ENCODE data around the gene DERL2. TPM values are rescaled to one million over a fixed set of nuclear protein-coding genes. Genes with fewer than 3 reads are reported as not detected.

Gene DERL2
- total RNA-seq, result 41.6 TPM
- polyA plus RNA-seq, result 34.0 TPM

DNA sequence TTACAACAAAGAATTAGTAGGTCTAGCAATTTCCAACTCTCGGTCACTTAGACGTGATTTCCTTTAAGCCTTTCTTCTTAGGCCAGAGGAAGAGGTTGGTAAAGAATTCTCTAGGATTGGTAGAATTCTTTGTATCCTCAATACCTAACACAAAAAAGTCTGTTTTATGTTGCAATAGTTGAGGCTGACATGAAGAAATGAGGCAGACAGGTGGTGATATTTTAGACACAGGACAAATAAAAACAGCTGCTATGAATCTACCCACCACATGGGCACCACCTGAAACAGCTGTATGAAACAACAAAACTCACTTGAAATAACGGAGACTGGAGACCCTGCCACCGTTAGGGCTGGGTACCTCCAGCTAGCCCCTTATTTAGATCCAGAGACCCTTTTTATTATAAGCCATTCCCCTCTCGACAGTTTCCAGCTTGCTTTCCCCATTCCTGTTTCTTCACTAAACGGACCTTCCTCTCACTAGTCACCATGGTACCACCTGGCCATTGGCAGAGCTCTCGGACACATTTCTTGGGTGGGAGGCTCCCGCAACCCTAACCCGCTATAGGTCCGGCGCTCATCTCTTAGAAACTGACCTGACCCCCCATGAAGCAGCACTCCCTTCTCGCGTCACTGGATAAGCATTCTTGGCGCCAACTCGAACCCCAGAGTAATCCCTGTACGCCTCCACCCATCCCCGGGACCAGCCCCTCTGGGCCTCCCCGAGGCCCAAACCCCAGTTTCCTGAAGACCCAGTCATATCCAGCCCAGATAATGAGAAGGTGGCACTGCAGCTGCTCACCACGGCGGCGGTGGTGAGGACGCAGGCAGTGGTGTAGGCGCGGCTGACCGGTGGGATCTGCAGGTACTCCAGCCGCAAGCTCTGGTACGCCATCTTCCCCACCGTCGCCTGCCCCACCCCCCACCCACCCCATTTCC is at the start of gene DERL2:
Gene DERL2, minus strand, starts transcription at position 909 of the 936 bp plus-strand sequence. Its CDS starts 17 bp downstream, at position 892.
- WGBS, result 6% methylated on average over 29 of the region's 29 CpGs
- peak within 1 kb of the TSS; percentile 85 for H3K27ac ChIP-seq (ENCODE audit: low read depth)
- DNase-seq (ENCODE audit: extremely low spot score), result no peak
- H3K4me3 ChIP-seq (ENCODE audit: low read depth, low read length), result peak within 1 kb of the TSS; percentile 88
- no peaks in the 10 kb centered on the region for H3K4me1 ChIP-seq (ENCODE audit: insufficient read depth)
- H3K36me3 ChIP-seq (ENCODE audit: insufficient read depth), result peaks cover 5% of the 10 kb centered on the region

DNA sequence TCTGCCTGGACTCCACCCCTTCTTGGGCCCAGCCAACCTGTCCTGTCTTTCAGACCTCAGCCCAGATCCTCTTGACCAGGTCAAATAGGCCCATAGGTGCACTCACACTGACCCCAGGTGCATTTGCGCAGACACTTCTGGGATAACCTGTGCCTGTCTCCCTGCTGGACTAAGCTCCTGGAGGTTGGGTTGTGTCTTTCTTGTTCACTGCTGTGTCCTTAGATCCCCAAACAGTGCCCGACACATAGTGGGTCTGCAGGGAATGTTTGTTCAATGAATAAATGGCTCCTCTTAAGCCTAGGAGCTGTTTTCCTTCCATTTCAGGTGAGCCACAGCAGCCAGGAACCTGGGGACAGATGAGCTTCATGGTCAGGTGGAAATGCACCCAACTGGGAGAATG is 49.5 kb upstream of the DERL2 start:
- 98% methylated on average over 2 of the region's 2 CpGs for WGBS
- H3K36me3 ChIP-seq (ENCODE audit: insufficient read depth), result peaks cover 4% of the 10 kb centered on the region
- DNase-seq (ENCODE audit: extremely low spot score), result no peak
- H3K4me3 ChIP-seq (ENCODE audit: low read depth, low read length), result no peak overlapping the region
- H3K4me1 ChIP-seq (ENCODE audit: insufficient read depth), result no peaks in the 10 kb centered on the region
- H3K27ac ChIP-seq (ENCODE audit: low read depth), result no peak overlapping the region

DNA sequence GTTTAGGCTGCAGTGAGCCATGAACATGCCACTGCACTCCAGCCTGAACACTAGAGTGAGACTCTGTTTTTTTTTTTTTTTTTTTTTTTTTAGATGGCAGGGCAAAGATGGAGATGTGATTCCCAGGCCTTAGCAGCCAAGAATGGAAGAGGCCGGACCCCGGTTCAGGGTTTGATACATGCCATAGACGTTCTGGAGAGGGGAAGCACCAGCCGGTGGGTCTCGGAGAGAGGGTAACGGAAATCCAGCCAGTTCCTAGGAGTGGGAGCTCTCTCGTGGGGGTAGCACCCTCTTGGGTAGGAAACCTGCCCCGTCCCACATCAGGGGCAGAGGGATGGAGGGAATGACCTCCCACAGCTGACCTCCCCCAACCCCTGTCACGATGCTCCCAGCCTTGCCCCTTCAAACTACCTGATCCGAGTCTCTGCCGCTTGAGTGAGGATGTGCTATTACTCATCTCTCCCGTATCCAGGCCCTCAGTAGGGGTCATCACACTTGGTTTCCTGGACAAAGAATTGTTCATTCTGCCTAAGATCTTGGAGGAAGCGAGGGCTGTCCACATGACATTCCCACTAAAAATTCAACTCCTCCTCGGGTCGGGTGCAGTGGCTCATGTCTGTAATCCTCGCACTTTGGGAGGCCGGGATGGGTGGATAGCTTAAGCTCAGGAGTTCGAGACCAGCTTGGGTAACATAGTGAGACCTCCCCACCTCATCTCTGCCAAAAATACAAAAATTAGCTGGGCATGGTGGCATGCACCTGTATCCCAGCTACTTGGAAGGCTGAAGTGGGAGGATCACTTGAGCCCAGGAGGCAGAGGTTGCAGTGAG is 47.7 kb upstream of the DERL2 start:
- DNase-seq (ENCODE audit: extremely low spot score), result no peak
- no peak overlapping the region for H3K27ac ChIP-seq (ENCODE audit: low read depth)
- no peak overlapping the region for H3K4me3 ChIP-seq (ENCODE audit: low read depth, low read length)
- WGBS, result 85% methylated on average over 18 of the region's 18 CpGs
- peaks cover 6% of the 10 kb centered on the region for H3K36me3 ChIP-seq (ENCODE audit: insufficient read depth)
- no peaks in the 10 kb centered on the region for H3K4me1 ChIP-seq (ENCODE audit: insufficient read depth)

DNA sequence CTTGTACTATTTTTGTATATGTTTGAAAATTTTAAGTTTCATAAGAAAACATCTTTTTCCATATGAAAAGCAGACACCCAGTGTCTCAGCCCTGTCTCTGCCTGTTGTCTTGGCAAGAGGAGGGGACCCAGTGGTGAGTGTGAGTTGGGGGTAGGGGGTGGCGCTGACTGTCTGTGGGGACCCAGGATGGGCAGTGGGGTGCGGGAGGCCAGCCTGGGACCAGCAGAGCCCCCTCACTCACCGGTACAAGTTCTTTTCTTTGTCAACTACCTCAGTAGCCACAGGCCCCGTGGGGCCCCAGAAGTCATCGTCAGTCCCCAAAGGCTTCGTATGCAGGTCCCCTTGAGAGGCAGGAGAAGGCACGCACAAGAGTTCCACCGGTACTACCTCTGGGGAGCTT is 46.6 kb upstream of the DERL2 start:
- WGBS, result 84% methylated on average over 8 of the region's 8 CpGs
- no peak overlapping the region for H3K4me3 ChIP-seq (ENCODE audit: low read depth, low read length)
- H3K27ac ChIP-seq (ENCODE audit: low read depth), result no peak overlapping the region
- DNase-seq (ENCODE audit: extremely low spot score), result no peak
- peaks cover 6% of the 10 kb centered on the region for H3K36me3 ChIP-seq (ENCODE audit: insufficient read depth)
- H3K4me1 ChIP-seq (ENCODE audit: insufficient read depth), result no peaks in the 10 kb centered on the region

DNA sequence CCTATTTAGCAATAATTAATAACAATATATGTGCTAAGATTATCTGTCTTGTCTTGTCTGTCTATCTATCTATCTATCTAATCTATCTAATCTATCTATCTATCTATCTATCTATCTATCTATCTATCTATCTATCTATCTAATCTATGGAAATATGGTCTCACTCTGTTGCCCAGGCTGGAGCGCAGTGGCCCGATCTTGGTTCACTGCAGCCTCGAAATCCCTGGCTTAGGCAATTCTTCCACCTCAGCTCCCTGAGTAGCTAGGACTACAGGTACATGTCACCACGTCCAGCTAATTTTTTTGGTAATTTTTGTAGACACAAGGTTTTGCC is 45.1 kb upstream of the DERL2 start:
- no peak overlapping the region for H3K27ac ChIP-seq (ENCODE audit: low read depth)
- no peaks in the 10 kb centered on the region for H3K4me1 ChIP-seq (ENCODE audit: insufficient read depth)
- WGBS, result 93% methylated on average over 4 of the region's 4 CpGs
- no peak for DNase-seq (ENCODE audit: extremely low spot score)
- H3K36me3 ChIP-seq (ENCODE audit: insufficient read depth), result peaks cover 6% of the 10 kb centered on the region
- H3K4me3 ChIP-seq (ENCODE audit: low read depth, low read length), result no peak overlapping the region

DNA sequence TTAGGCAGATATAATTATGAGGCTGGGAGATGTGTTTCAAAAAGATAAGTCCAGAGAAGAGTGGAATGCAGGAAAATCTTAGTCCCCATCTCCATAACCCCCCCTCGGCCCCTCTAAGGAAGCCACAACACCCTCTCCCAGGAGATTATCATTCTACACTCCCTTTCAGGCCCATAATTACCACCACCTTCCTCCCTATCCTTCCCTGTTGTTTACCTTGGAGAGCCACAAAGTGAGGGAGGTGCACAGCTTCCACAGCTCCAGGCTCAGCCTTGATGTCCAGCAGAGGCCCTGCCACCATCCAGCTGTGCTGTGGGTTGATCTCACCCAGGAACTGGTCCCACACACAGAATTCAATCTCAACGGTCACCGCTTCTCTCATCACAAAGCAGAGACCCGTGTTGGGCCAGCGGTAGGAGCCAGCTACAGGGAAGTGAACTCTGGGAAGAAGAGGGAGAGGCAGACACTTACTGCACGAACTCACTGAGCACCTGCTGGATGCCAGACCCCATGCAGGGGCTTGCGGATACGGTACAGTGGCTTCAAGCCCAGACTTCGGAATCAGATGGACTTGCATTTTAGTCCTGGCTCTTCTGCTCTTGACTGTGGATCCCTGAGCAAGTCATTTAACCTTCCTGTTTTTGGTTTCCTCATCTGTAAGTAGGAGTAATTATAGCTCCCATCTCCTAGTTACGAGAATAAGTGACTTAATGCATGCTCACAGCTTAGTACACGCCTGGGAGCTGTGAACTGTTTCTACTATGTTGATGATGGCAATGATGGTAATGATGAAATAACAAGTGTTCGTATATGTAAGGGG is 44.5 kb upstream of the DERL2 start:
- H3K36me3 ChIP-seq (ENCODE audit: insufficient read depth), result peaks cover 6% of the 10 kb centered on the region
- WGBS, result 88% methylated on average over 12 of the region's 12 CpGs
- no peaks in the 10 kb centered on the region for H3K4me1 ChIP-seq (ENCODE audit: insufficient read depth)
- H3K27ac ChIP-seq (ENCODE audit: low read depth), result no peak overlapping the region
- no peak overlapping the region for H3K4me3 ChIP-seq (ENCODE audit: low read depth, low read length)
- DNase-seq (ENCODE audit: extremely low spot score), result no peak

DNA sequence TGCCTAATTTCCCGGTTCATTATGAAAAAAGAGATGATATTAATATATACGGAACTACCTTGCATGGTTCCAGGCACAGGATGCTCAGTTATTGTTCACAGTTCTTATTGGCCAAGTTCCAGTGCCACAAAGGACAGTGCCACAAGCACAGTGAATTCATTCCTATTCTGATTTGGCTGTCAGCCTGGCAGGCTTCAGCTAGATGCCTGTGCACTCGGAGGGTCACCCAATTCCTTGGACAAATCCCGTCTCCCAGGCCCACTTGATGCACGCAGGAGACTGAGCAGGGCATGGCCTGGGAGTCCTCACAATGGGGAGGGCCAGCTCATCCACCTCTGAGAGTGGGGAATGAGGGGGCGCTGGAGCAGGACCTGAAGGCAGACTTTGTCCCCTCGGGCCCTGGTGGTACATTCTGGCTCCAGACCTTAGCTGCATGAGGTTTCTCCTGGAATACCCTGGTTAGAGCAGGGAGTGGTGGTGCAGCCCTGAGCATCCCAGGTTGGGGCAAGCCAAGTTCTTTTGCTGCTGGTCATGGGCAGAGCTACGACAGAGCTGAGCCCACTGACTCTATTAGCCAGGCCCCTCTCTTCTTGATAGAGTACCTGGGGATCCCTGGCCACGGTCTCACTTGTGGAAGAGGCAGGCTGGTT is 41.7 kb upstream of the DERL2 start:
- no peak for DNase-seq (ENCODE audit: extremely low spot score)
- no peaks in the 10 kb centered on the region for H3K4me1 ChIP-seq (ENCODE audit: insufficient read depth)
- H3K27ac ChIP-seq (ENCODE audit: low read depth), result no peak overlapping the region
- no peak overlapping the region for H3K4me3 ChIP-seq (ENCODE audit: low read depth, low read length)
- peaks cover 6% of the 10 kb centered on the region for H3K36me3 ChIP-seq (ENCODE audit: insufficient read depth)
- 92% methylated on average over 9 of the region's 9 CpGs for whole genome bisulfite sequencing

DNA sequence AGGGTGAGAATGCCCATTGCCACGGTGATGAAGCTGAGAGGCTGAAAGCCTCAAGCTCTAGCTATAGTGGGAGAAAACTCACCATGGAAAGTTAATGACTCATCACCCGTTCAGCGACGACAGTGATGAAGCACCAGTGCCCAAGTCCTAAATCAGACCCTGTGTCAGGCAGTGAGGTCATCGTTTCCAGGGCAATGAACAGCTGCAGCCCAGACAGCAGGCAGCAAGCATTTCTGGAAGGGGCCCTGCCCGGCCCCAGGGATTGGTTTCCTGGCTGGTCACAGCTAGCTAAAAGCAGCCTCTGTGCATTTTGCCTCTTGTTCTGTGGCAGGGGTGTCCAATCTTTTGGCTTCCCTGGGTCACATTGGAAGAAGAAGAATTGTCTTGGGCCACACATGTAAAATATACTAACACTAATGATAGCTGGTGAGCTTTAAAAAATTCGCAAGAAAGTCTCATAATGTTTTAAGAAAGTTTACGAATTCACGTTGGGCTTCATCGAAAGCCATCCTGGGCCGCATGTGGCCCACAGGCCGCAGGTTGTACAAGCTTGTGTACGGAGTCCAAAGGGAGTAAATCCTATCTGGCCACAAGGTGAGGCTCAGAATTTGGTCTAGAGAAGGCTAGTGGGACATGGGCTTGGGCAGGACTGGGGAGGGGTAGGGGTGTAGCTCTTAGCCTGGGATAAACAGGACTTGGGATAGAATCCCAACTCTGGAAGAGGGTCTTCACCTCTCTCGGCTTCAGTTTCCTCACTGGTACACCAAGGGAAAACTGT is 41.0 kb upstream of the DERL2 start:
- 50% methylated on average over 14 of the region's 14 CpGs for WGBS
- peak; percentile 39 for DNase-seq (ENCODE audit: extremely low spot score)
- no peak overlapping the region for H3K27ac ChIP-seq (ENCODE audit: low read depth)
- no peak overlapping the region for H3K4me3 ChIP-seq (ENCODE audit: low read depth, low read length)
- peaks cover 4% of the 10 kb centered on the region for H3K36me3 ChIP-seq (ENCODE audit: insufficient read depth)
- no peaks in the 10 kb centered on the region for H3K4me1 ChIP-seq (ENCODE audit: insufficient read depth)

DNA sequence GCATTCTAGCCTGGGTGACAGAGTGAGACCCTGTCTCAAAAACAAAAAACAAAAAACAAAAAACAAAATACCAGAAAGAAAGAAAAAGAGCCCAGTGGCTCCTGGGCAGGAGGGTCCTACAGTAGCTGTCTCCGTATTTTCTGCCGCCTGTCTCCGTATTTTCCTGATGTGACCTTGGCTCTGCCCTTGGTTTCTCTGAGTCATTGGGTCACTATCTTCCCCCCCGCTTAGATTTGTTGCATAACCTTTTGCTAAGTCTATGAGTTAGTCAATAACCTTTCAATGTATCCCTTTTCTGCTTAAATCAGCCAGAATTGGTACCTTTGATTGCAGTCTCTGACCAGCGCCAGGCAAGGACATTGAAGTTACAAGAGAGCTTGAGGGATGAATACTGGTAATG is 37.3 kb upstream of the DERL2 start:
- Histone ChIP-seq H3K4me1 (ENCODE audit: insufficient read depth) (no peaks in the 10 kb centered on the region), H3K4me3 (ENCODE audit: low read depth, low read length) (no peak overlapping the region), H3K27ac (ENCODE audit: low read depth) (no peak overlapping the region), H3K36me3 (ENCODE audit: insufficient read depth) (no peaks in the 10 kb centered on the region)
- DNase-seq (ENCODE audit: extremely low spot score), result no peak
- WGBS, result 92% methylated on average over 5 of the region's 5 CpGs

DNA sequence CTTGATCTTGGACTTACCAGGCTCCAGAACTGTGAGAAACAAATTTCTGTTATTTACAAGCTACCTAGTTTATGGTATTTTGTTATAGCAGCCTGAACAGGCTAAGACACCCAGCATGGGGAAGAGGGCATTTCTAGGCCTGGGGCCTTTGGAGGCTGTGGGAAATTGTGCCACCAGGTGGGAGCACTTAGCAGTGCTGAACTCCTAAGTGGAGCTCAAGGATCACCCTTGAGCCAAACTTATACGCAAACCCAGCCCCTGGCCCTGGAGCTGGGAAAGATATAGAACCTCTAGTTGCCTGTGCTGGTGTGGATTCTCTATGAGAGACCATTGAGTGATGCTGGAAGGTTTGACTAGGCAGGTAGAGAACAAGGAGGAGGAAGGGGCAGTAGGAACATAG is 36.5 kb upstream of the DERL2 start:
- 100% methylated on average over 1 of the region's 1 CpG for WGBS

DNA sequence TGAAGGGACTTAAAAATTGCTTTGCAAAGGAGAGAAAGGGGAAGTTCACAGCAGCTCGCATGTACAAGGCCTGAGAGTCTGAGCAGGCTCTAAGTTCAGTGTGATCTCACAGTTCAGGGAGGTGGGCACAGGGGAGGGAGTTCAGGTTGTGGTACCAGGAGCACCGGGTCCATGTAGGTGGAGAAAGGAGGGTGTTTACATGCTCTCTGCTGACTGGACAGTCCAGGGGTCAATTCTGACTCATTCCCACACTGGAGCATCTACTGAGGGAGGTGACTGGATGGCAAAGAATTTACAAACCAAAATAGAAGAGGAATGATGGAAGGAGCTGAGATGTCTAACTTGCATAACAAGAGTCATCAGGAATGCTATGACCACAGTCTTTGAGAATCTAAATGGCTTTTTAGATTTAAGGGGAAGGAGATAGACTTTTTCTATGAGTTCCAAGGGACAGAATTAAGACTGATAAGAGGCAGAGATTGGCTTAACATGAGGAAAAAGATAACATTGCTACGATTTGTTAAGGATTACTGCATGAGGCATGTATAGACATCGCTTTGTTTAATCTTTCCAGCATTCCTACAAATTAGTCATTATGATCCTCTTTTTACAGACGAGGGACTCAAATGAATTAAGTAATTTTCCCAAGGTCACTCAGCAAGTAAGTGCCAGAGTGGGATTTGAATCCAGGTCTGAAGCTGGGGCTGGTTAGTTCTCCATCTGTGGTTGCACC is 30.2 kb upstream of the DERL2 start:
- Histone ChIP-seq H3K4me1 (ENCODE audit: insufficient read depth) (no peaks in the 10 kb centered on the region), H3K36me3 (ENCODE audit: insufficient read depth) (no peaks in the 10 kb centered on the region), H3K27ac (ENCODE audit: low read depth) (no peak overlapping the region), H3K4me3 (ENCODE audit: low read depth, low read length) (no peak overlapping the region)
- DNase-seq (ENCODE audit: extremely low spot score), result no peak
- 40% methylated on average over 5 of the region's 5 CpGs for WGBS

More for the DNA sequence above, 36.5 kb upstream of the DERL2 start:
- Histone ChIP-seq H3K36me3 (ENCODE audit: insufficient read depth) (no peaks in the 10 kb centered on the region), H3K4me1 (ENCODE audit: insufficient read depth) (no peaks in the 10 kb centered on the region), H3K4me3 (ENCODE audit: low read depth, low read length) (no peak overlapping the region), H3K27ac (ENCODE audit: low read depth) (no peak overlapping the region)
- no peak for DNase-seq (ENCODE audit: extremely low spot score)

DNA sequence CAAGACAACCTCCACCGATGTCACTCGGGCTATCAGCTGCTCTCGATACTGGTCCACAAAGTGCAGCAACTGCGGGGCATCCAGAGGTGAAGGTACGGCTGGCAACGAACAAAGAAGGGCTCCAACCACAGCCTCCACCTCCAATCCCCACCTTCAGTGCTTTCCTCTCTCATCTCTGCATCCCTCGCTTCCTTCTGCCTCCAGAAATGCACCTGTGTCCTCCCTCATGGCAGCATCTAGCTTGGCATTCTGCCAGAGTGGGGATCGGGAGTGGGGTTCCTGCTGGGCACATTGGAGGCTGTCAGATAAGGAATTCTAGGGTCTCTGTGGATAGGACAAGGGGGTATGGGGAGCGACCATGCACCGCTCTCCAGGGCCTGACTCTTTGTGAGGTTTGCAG is 29.0 kb upstream of the DERL2 start:
- no peak overlapping the region for H3K4me3 ChIP-seq (ENCODE audit: low read depth, low read length)
- no peaks in the 10 kb centered on the region for H3K36me3 ChIP-seq (ENCODE audit: insufficient read depth)
- H3K27ac ChIP-seq (ENCODE audit: low read depth), result no peak overlapping the region
- DNase-seq (ENCODE audit: extremely low spot score), result no peak
- no peaks in the 10 kb centered on the region for H3K4me1 ChIP-seq (ENCODE audit: insufficient read depth)
- 93% methylated on average over 10 of the region's 10 CpGs for WGBS
